GM13976 (cell line): ENCODE results near the gene DNAJB14.
A peak's percentile ranks its signal among the peaks of the same experiment; 100 is the strongest.

Experiments
- DNase-seq: peaks from one replicate; pipeline ENCODE4 v3.0.0; 2012; ENCODE audit warnings: low spot score
- in situ Hi-C: fragments of 300-500 bp; cut with MboI; formaldehyde crosslinking; loops from one replicate; pipeline ENCODE4 v1.12.0; 2022; ENCODE audit warnings: low sequenced_read_pairs, mixed read lengths, inconsistent platforms; ENCODE audit not compliant: unreplicated experiment
- TF ChIP-seq, protein P1 (sequence below): IDR thresholded peaks from 2 replicates; pipeline ENCODE4 v1.5.1; 2012; ENCODE audit warnings: borderline replicate concordance, mild to moderate bottlenecking; ENCODE audit not compliant: insufficient read depth; ENCODE audit errors: extremely low read depth, missing control alignments, control extremely low read depth

The DNAJB14 gene

GRCh38 chr4:99893839-99894160 is 52.6 kb downstream of the DNAJB14 start:
- peak; percentile 6 for DNase-seq
- TF ChIP-seq, protein P1, sequence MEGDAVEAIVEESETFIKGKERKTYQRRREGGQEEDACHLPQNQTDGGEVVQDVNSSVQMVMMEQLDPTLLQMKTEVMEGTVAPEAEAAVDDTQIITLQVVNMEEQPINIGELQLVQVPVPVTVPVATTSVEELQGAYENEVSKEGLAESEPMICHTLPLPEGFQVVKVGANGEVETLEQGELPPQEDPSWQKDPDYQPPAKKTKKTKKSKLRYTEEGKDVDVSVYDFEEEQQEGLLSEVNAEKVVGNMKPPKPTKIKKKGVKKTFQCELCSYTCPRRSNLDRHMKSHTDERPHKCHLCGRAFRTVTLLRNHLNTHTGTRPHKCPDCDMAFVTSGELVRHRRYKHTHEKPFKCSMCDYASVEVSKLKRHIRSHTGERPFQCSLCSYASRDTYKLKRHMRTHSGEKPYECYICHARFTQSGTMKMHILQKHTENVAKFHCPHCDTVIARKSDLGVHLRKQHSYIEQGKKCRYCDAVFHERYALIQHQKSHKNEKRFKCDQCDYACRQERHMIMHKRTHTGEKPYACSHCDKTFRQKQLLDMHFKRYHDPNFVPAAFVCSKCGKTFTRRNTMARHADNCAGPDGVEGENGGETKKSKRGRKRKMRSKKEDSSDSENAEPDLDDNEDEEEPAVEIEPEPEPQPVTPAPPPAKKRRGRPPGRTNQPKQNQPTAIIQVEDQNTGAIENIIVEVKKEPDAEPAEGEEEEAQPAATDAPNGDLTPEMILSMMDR, result no peak
- in situ Hi-C loops, result no loop called here

DNA sequence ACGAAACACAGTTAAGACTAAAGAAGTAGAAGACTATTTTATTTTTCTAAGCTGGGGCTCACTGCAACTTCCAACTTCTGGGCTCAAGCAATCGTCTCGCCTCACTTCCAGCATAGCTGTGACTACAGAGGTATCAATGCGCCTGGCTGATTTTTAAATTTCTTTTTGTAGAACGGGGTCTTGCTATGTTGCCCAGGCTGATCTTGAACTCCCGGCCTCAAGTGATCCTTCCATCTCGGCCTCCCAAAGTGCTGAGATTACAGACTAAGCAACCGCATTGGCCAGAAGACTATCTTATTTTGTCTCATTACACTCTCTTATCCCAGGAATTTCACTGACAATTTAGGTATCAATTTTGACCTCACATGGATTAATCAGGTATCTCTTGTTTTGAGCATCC is 53.4 kb downstream of the DNAJB14 start:
- DNase-seq, result no peak
- TF ChIP-seq, protein P1, result no peak
- in situ Hi-C loops, result no loop called here

GRCh38 chr4:99891351-99891750 is 55.1 kb downstream of the DNAJB14 start:
- DNase-seq, result no peak
- TF ChIP-seq, protein P1, result no peak
- in situ Hi-C loops, result no loop called here

DNA sequence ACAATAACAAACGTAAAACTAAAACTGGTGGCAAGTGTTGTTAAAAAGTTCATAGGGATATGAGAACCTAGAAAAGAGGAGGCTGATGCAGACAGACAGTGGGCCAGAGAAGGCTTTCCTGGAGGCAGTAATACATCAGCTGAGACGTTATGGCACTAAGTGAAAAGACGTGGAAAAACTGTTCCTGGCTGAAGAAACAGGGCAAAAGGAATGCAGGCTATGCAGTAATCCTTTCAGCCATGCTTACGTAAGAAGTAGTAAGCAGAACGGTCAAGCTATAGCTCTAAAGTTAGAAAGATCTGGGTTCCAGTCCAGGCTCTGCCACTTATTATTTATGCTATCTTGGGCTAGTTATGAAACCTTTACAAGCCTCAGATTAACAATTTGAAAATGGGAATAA is 58.6 kb downstream of the DNAJB14 start:
- in situ Hi-C loops, result no loop called here
- TF ChIP-seq, protein P1, result no peak
- no peak for DNase-seq

GRCh38 chr4:99886146-99886545 is 60.3 kb downstream of the DNAJB14 start:
- TF ChIP-seq, protein P1, result no peak
- in situ Hi-C loops, result no loop called here
- no peak for DNase-seq

DNA sequence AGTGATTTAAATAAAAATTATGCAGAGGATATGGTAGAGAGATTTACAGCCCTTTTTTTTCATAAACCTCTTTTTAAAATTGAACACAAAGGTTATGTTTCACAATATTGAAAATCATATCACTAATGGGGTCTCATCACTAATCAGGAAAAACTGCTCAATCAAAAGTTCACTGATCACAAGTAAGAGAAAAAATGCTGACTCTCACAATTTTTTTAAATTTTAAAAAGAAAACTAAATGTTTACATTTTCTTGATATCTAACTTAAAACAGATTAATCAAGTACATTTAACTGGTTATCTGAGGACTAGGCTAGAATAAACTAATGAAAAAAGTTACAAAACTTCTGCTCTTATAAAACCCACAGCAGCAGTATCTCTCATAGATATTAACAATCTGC is 60.7 kb downstream of the DNAJB14 start:
- DNase-seq, result no peak
- TF ChIP-seq, protein P1, result no peak
- in situ Hi-C loops, result no loop called here
